Hepatocyte (in vitro differentiated cells): ENCODE data around the gene WDR38. TPM values are rescaled to one million over a fixed set of nuclear protein-coding genes. Genes with fewer than 3 reads are reported as not detected.

Experiments used
- DNase-seq: peaks from one replicate; pipeline ENCODE4 v3.0.0-alpha.2; 2016; ENCODE audit warnings: low spot score
- H2AFZ ChIP-seq: fragments of 200-600 bp; sonication (generic); 2 replicates; pipeline ENCODE4 v1.6.0; 2016; ENCODE audit warnings: antibody characterized with exemption, mild to moderate bottlenecking
- H3K27ac ChIP-seq: fragments of 200-600 bp; sonication (generic); 2 replicates; pipeline ENCODE4 v1.5.1; 2016; ENCODE audit warnings: mild to moderate bottlenecking
- H3K27me3 ChIP-seq: fragments of 200-600 bp; sonication (generic); 2 replicates; pipeline ENCODE4 v1.6.1; 2016
- H3K36me3 ChIP-seq: fragments of 200-600 bp; sonication (generic); replicated peaks from 2 replicates; pipeline ENCODE4 v1.5.1; 2016; ENCODE audit warnings: low read depth; ENCODE audit not compliant: insufficient read depth
- H3K4me1 ChIP-seq: fragments of 200-600 bp; sonication (generic); 2 replicates; pipeline ENCODE4 v1.5.1; 2016; ENCODE audit warnings: mild to moderate bottlenecking, moderate library complexity; ENCODE audit not compliant: insufficient read depth
- H3K4me2 ChIP-seq: fragments of 200-600 bp; sonication (generic); 2 replicates; pipeline ENCODE4 v1.6.0; 2016
- H3K4me3 ChIP-seq: fragments of 200-600 bp; sonication (generic); 2 replicates; pipeline ENCODE4 v1.5.1; 2016; ENCODE audit warnings: mild to moderate bottlenecking
- H3K79me2 ChIP-seq: fragments of 200-600 bp; sonication (generic); 2 replicates; pipeline ENCODE4 v1.6.0; 2017; ENCODE audit warnings: mild to moderate bottlenecking
- H3K9me2 ChIP-seq: fragments of 200-600 bp; sonication (generic); replicated peaks from 2 replicates; pipeline ENCODE4 v1.6.0; 2017; ENCODE audit warnings: mild to moderate bottlenecking; ENCODE audit not compliant: insufficient read depth
- H3K9me3 ChIP-seq: fragments of 200-600 bp; sonication (generic); 2 replicates; pipeline ENCODE4 v1.5.1; 2016; ENCODE audit warnings: low read depth, mild to moderate bottlenecking
- H4K20me1 ChIP-seq: fragments of 200-600 bp; sonication (generic); 2 replicates; pipeline ENCODE4 v1.6.0; 2016; ENCODE audit warnings: mild to moderate bottlenecking; ENCODE audit not compliant: insufficient read depth, poor library complexity, severe bottlenecking
- EZH2 ChIP-seq: fragments of 200-600 bp; sonication (generic); IDR thresholded peaks from 2 replicates; pipeline ENCODE4 v1.6.1; 2016; ENCODE audit warnings: antibody characterized with exemption, mild to moderate bottlenecking, borderline replicate concordance
- EZH2phosphoT487 ChIP-seq: fragments of 200-600 bp; sonication (generic); IDR thresholded peaks from one replicate; pipeline ENCODE4 v1.6.1; 2018; ENCODE audit warnings: antibody characterized with exemption, mild to moderate bottlenecking, low read depth, moderate library complexity; ENCODE audit not compliant: unreplicated experiment, severe bottlenecking
- WGBS: methylation state at CpG from one replicate; pipeline ENCODE4 v1.1.6; 2016; ENCODE audit warnings: low lambda C conversion rate; ENCODE audit errors: missing lambda C conversion rate; 5-methylcytosine and 5-hydroxymethylcytosine counted together
- polyA plus RNA-seq: library from polyadenylated mRNA; unstranded; fragments of >200 nt; fragmentation: Nextera tagmentation; extraction: Ambion mirVana; gene quantifications from 2 replicates; pipeline ENCODE4 v1.2.1, GENCODE V29; 2016
- total RNA-seq: library from RNA; depleted of rRNA; stranded (reverse); fragments of >200 nt; gene quantifications from 2 replicates; pipeline ENCODE4 v1.2.3, GENCODE V29; 2014
- TF ChIP-seq, protein P1 (sequence below): fragments of 200-600 bp; sonication (generic); IDR thresholded peaks from 2 replicates; pipeline ENCODE4 v1.5.1; 2016; ENCODE audit warnings: antibody characterized with exemption, mild to moderate bottlenecking; ENCODE audit not compliant: poor library complexity

Gene WDR38
- total and polyA plus RNA-seq, 2 experiments from 2014 or later, result not detected

DNA sequence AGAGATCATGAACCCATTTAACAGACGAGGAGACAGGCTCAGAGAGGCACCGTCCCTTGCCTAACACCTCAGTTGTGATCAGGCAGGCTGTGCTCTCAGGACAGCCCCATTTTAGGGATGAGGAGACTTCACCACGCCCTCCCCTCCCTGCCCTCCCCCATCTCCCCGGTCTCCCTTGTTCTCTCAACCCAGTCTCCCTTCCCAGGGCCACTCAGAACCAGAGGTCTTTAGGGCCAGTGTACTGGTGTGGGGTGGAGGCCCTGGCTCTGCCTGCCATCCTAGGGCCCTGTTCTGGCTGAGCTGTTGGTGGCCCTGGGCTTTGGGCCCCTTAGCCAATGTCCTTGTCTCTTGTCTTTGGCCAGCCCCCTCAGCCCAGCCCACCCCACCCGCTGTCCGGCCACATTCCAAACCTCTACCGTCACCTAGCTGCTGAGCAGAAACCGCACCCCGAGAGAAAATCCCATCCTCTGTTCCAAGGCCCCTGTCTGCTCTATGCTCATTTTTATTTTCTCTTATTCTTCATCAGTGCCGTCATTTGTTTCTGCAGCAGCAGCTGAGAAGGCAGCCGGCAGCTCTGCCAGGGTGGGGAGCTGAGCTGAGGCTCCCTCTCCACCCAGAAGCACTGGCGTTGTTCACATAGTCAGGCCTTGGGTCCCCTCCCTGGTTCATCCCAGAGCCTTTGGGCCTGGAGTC, 42.5 kb upstream of the WDR38 start:
- Histone ChIP-seq H3K36me3 (no peaks in the 10 kb centered on the region), H3K9me3 (no peaks in the 10 kb centered on the region), H2AFZ (no peak overlapping the region), H3K4me1 (peaks cover 28% of the 10 kb centered on the region), H3K27ac (peak overlapping the region; percentile 91), H3K4me3 (no peak overlapping the region), H4K20me1 (no peaks in the 10 kb centered on the region), H3K9me2 (no peaks in the 10 kb centered on the region), H3K79me2 (no peaks in the 10 kb centered on the region), H3K27me3 (no peaks in the 10 kb centered on the region), H3K4me2 (no peak overlapping the region)
- DNase-seq, result peak; percentile 79
- WGBS, result 44% methylated on average over 8 of the region's 12 CpGs
- no peak for TF ChIP-seq EZH2phosphoT487
- no peak for TF ChIP-seq EZH2
- TF ChIP-seq, protein P1, sequence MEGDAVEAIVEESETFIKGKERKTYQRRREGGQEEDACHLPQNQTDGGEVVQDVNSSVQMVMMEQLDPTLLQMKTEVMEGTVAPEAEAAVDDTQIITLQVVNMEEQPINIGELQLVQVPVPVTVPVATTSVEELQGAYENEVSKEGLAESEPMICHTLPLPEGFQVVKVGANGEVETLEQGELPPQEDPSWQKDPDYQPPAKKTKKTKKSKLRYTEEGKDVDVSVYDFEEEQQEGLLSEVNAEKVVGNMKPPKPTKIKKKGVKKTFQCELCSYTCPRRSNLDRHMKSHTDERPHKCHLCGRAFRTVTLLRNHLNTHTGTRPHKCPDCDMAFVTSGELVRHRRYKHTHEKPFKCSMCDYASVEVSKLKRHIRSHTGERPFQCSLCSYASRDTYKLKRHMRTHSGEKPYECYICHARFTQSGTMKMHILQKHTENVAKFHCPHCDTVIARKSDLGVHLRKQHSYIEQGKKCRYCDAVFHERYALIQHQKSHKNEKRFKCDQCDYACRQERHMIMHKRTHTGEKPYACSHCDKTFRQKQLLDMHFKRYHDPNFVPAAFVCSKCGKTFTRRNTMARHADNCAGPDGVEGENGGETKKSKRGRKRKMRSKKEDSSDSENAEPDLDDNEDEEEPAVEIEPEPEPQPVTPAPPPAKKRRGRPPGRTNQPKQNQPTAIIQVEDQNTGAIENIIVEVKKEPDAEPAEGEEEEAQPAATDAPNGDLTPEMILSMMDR, result no peak

DNA sequence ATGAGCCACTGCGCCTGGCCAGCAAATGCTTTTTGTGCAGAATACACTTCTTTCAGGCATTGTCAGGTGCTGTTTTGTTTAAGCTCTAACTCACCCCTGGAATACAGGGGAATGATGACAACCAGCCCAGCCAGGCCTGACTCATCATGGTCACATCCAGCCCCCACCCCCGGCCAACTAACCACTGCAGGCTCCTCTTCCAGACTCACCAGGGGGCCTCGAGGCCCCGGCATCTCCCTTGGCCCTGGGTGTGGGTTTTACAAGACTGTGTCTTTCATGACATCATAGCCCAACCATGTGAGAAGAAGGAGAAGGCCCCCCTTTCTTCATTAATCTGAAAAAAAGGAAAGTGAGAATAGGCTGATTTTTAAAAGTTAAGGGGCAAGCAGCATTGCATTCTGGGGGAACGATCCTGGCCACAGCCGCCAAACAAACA, 40.8 kb upstream of the WDR38 start:
- H3K36me3 ChIP-seq, result no peaks in the 10 kb centered on the region
- no peaks in the 10 kb centered on the region for H4K20me1 ChIP-seq
- peaks cover 28% of the 10 kb centered on the region for H3K4me1 ChIP-seq
- DNase-seq, result peak; percentile 86
- H3K27ac ChIP-seq, result peak overlapping the region; percentile 91
- no peaks in the 10 kb centered on the region for H3K27me3 ChIP-seq
- H2AFZ ChIP-seq, result no peak overlapping the region
- H3K79me2 ChIP-seq, result no peaks in the 10 kb centered on the region
- WGBS, result 52% methylated on average over 6 of the region's 6 CpGs
- no peaks in the 10 kb centered on the region for H3K9me2 ChIP-seq
- no peak overlapping the region for H3K4me3 ChIP-seq
- H3K9me3 ChIP-seq, result no peaks in the 10 kb centered on the region
- H3K4me2 ChIP-seq, result no peak overlapping the region
- TF ChIP-seq, protein P1, result no peak
- TF ChIP-seq EZH2phosphoT487 (no peak), EZH2 (no peak)

DNA sequence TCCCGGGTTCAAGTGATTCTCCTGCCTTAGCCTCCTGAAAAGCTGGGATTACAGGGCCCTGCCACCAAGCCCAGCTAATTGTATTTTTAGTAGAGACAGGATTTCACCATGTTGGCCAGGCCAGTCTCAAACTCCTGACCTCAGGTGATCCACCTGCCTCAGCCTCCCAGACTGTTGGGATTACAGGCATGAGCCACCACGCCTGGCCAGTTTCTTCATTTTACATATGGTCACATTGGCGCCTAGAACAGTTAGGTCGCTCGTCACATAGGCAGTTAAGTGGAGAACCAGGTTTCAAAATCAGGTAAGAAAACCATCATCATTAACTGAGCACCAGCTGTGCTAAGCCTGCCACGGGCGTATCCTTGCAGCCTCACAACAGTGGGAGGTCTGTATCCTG, 40.2 kb upstream of the WDR38 start:
- H2AFZ ChIP-seq, result no peak overlapping the region
- H4K20me1 ChIP-seq, result no peaks in the 10 kb centered on the region
- DNase-seq, result no peak
- peak overlapping the region; percentile 77 for H3K27ac ChIP-seq
- H3K4me1 ChIP-seq, result peaks cover 28% of the 10 kb centered on the region
- no peaks in the 10 kb centered on the region for H3K36me3 ChIP-seq
- no peak overlapping the region for H3K4me2 ChIP-seq
- no peaks in the 10 kb centered on the region for H3K9me2 ChIP-seq
- no peaks in the 10 kb centered on the region for H3K27me3 ChIP-seq
- no peaks in the 10 kb centered on the region for H3K9me3 ChIP-seq
- no peak for TF ChIP-seq EZH2phosphoT487
- TF ChIP-seq EZH2, result no peak
- TF ChIP-seq, protein P1, result no peak
- no peaks in the 10 kb centered on the region for H3K79me2 ChIP-seq
- WGBS, result 85% methylated on average over 7 of the region's 7 CpGs
- no peak overlapping the region for H3K4me3 ChIP-seq
